Lower leg skin (tissue), 3 donors: Measurements from ENCODE around the gene CLEC16A.

Source experiments
- CTCF ChIP-seq, 3 donors: fragments of 450-650 bp; IDR thresholded peaks; one replicate each; pipeline ENCODE4 v1.5.1; 2016; ENCODE audit warnings: antibody characterized with exemption in 3 of 3, mild to moderate bottlenecking in 3 of 3, moderate library complexity in 2 of 3
- POLR2A ChIP-seq, 2 donors: fragments of 450-650 bp; IDR thresholded peaks; one replicate each; pipeline ENCODE4 v1.6.1; 2016 to 2017; ENCODE audit warnings: antibody characterized with exemption in 2 of 2, mild to moderate bottlenecking in 1 of 2, moderate library complexity in 1 of 2

GRCh38 chr16:10992112-10992511, 47.7 kb downstream of the CLEC16A start:
- no peak for TF ChIP-seq POLR2A (IDR thresholded peaks at IDR 0.05)
- no peak for TF ChIP-seq CTCF (IDR thresholded peaks at IDR 0.05)
